Measurements from ENCODE around the gene TENM3. TPM values are rescaled to one million over a fixed set of nuclear protein-coding genes. Genes with fewer than 3 reads are reported as not detected.

The TENM3 gene
- total and polyA plus RNA-seq, 2 of the 8 experiments (the other 6 are each of a cell fraction or from before 2014, with no cell fraction given): 36.9 to 69.3 TPM

- FAIRE-seq: no peak
- no peaks in the 10 kb centered on the region; the same call in 1 of the 2 replicates for H3K79me1 ChIP-seq (ENCODE audit: low read depth, low read length)
- H2AFZ ChIP-seq (ENCODE audit: low read length): no peak overlapping the region
- H3K27ac ChIP-seq (ENCODE audit: low read depth, low read length): no peak overlapping the region
- 0 out of 4 replicates have a peak, but pooled peaks cover 0 to 4% of the 10 kb centered on the region in 2 experiments for H3K79me2 ChIP-seq (ENCODE audit: control insufficient read depth in 1 of 2, insufficient read depth in 2 of 2, low read length in 2 of 2)
- ChIA-PET POLR2A (ENCODE audit: partially characterized antibody) (no interaction called here), CTCF (ENCODE audit: partially characterized antibody) (no interaction called here)
- H3K23me2 ChIP-seq (ENCODE audit: low read depth, low read length): no peaks in the 10 kb centered on the region
- H2BK120ac ChIP-seq (replicated peaks; ENCODE audit: low read depth, low read length): no peak overlapping the region
- H4K91ac ChIP-seq (replicated peaks; ENCODE audit: insufficient read length, low read length): no peak overlapping the region
- no peak overlapping the region for H3K18ac ChIP-seq (ENCODE audit: extremely low read depth, low read length)
- H2BK15ac ChIP-seq (ENCODE audit: low read length): peak overlapping the region; percentile 47; the same call in 1 of the 2 replicates
- no peak overlapping the region for H4K5ac ChIP-seq (ENCODE audit: insufficient read length, low read depth, low read length)
- no peaks in the 10 kb centered on the region for H3K36me3 ChIP-seq (ENCODE audit: control insufficient read depth in 2 of 4, insufficient read depth in 4 of 4, low read length in 3 of 4)
- H3K23ac ChIP-seq (ENCODE audit: insufficient read length): no peak overlapping the region
- peak overlapping the region; percentile 19; the same call in 1 of the 2 replicates for H2AK5ac ChIP-seq (ENCODE audit: low read depth, low read length)
- 84% methylated on average over 18 of the region's 18 CpGs; no CpG with 5 or more reads in 1 of the 2 experiments for WGBS, 2 experiments (ENCODE audit: extremely low coverage in 1 of 2, insufficient coverage in 1 of 2, insufficient read length in 1 of 2, insufficient replicate concordance in 2 of 2, low coverage in 1 of 2, low lambda C conversion rate in 2 of 2, missing lambda C conversion rate in 1 of 2)
- no peak overlapping the region for H3K56ac ChIP-seq (replicated peaks; ENCODE audit: insufficient read length, low read depth, low read length)
- H2BK20ac ChIP-seq (ENCODE audit: low read length): no peak overlapping the region
- H3K4me1 ChIP-seq (replicated peaks in 1 of 4; ENCODE audit: control insufficient read depth in 3 of 4, insufficient read depth in 4 of 4, low read length in 3 of 4): peaks cover 3 to 11% (median 7%) of the 10 kb centered on the region in 4 experiments
- peak overlapping the region; percentile 26; the same call in 1 of the 2 replicates for H4K8ac ChIP-seq (ENCODE audit: extremely low read depth, insufficient read depth, low read length)
- no peak overlapping the region for H3K4me3 ChIP-seq (ENCODE audit: extremely low read depth in 1 of 4, insufficient read depth in 2 of 4, low read depth in 3 of 4, low read length in 4 of 4)
- peak overlapping the region; percentile 78; the same call in 1 of the 2 replicates for H2BK12ac ChIP-seq (ENCODE audit: low read depth, low read length)
- no peak overlapping the region for H3K4ac ChIP-seq (replicated peaks; ENCODE audit: insufficient read length, low read depth, low read length)
- no peaks in the 10 kb centered on the region for H4K20me1 ChIP-seq (replicated peaks in 1 of 2; ENCODE audit: control insufficient read depth in 1 of 2, insufficient read depth in 2 of 2, low read length in 2 of 2)
- H3K4me2 ChIP-seq (ENCODE audit: insufficient read depth in 1 of 2, low read depth in 2 of 2, low read length in 2 of 2): no peak overlapping the region
- H3K14ac ChIP-seq (ENCODE audit: insufficient read length): no peak overlapping the region
- no peak overlapping the region for H3K9ac ChIP-seq (replicated peaks in 1 of 4; ENCODE audit: extremely low read depth in 1 of 4, low read depth in 3 of 4, low read length in 3 of 4)
- no peaks in the 10 kb centered on the region for H3K9me3 ChIP-seq (ENCODE audit: insufficient read depth in 2 of 2, low read depth in 1 of 2, low read length in 1 of 2)
- peak overlapping the region; percentile 54; the same call in 1 of the 2 replicates for H2BK5ac ChIP-seq (ENCODE audit: low read depth, low read length)
- no peaks in the 10 kb centered on the region for H3K27me3 ChIP-seq (replicated peaks in 1 of 4; ENCODE audit: control insufficient read depth in 3 of 4, extremely low read depth in 1 of 4, insufficient read depth in 3 of 4, low read length in 3 of 4)
- no peak for DNase-seq (ENCODE audit: low read depth in 1 of 2, low spot score in 2 of 2)
- TF ChIP-seq RXRA (IDR thresholded peaks at IDR 0.05; ENCODE audit: insufficient read depth, low read depth, low read length): no peak
- no peak for TF ChIP-seq CBX8 (IDR thresholded peaks at IDR 0.05; ENCODE audit: borderline replicate concordance, low read depth, low read length)
- TF ChIP-seq SP2 (IDR thresholded peaks at IDR 0.05; ENCODE audit: low read length): no peak
- no peak for TF ChIP-seq CBX5 (IDR thresholded peaks at IDR 0.05; ENCODE audit: low read depth, low read length)
- TF ChIP-seq JUND (IDR thresholded peaks at IDR 0.05; ENCODE audit: low read length): no peak
- TF ChIP-seq NANOG (IDR thresholded peaks at IDR 0.05; ENCODE audit: insufficient read depth, low read depth, low read length, poor library complexity, severe bottlenecking): no peak
- no peak for TF ChIP-seq EP300 (IDR thresholded peaks at IDR 0.05; ENCODE audit: borderline replicate concordance in 1 of 2, low read depth in 2 of 2, low read length in 2 of 2)
- no peak for TF ChIP-seq CTBP2 (IDR thresholded peaks at IDR 0.05; ENCODE audit: borderline replicate concordance, insufficient read depth, insufficient read length, low read length)
- TF ChIP-seq RFX5 (IDR thresholded peaks at IDR 0.05; ENCODE audit: borderline replicate concordance, low read depth, low read length): no peak
- no peak for TF ChIP-seq TEAD4 (IDR thresholded peaks at IDR 0.05; ENCODE audit: low read depth, low read length)
- no peak for TF ChIP-seq HDAC6 (IDR thresholded peaks at IDR 0.05; ENCODE audit: low read depth, low read length)
These were observed 2.8 kb upstream of the TENM3 start for GRCh38 chr4:182240161-182241130.
